ENCODE results near the gene NKX2-4.
"Not testable (repeated sequence)": the region's sequence is repeated elsewhere in the genome, so short reads cannot be mapped to it uniquely, and the experiment has no call there.

The NKX2-4 gene

GRCh38 chr20:21397341-21398108 is at the start of gene NKX2-4:
NKX2-4 (minus strand) TSS chr20:21397526; CDS start chr20:21397399, 127 bp downstream.
- Histone ChIP-seq H3K36me3 (ENCODE audit: control insufficient read depth, insufficient read depth, low read length, severe bottlenecking) (no peaks in the 10 kb centered on the region), H3K9ac (ENCODE audit: low read length) (no peak within 1 kb of the TSS), H3K4me3 (ENCODE audit: low read length) (no peak within 1 kb of the TSS), H3K9me3 (ENCODE audit: control insufficient read depth, low read length) (no peaks in the 10 kb centered on the region), H3K4me1 (ENCODE audit: control insufficient read depth, insufficient read depth, low read length) (no peaks in the 10 kb centered on the region), H3K27me3 (replicated peaks; ENCODE audit: control insufficient read depth, insufficient read depth, low read length) (peaks cover 77% of the 10 kb centered on the region)
- DNase-seq (ENCODE audit: low read depth): no peak

GRCh38 chr20:21437816-21438215 is 40.5 kb upstream of the NKX2-4 start:
- DNase-seq (ENCODE audit: low read depth): no peak
- H3K27me3 ChIP-seq (replicated peaks; ENCODE audit: control insufficient read depth, insufficient read depth, low read length): peaks cover 8% of the 10 kb centered on the region
- no peaks in the 10 kb centered on the region for H3K36me3 ChIP-seq (ENCODE audit: control insufficient read depth, insufficient read depth, low read length, severe bottlenecking)
- H3K4me1 ChIP-seq (ENCODE audit: control insufficient read depth, insufficient read depth, low read length): peaks cover 4% of the 10 kb centered on the region
- H3K4me3 ChIP-seq (ENCODE audit: low read length): no peak overlapping the region
- no peaks in the 10 kb centered on the region for H3K9me3 ChIP-seq (ENCODE audit: control insufficient read depth, low read length)
- no peak overlapping the region for H3K9ac ChIP-seq (ENCODE audit: low read length)

- Histone ChIP-seq H3K4me1 (ENCODE audit: control insufficient read depth, insufficient read depth, low read length) (peaks cover 4% of the 10 kb centered on the region), H3K36me3 (ENCODE audit: control insufficient read depth, insufficient read depth, low read length, severe bottlenecking) (no peaks in the 10 kb centered on the region), H3K4me3 (ENCODE audit: low read length) (no peak overlapping the region), H3K27me3 (replicated peaks; ENCODE audit: control insufficient read depth, insufficient read depth, low read length) (peaks cover 5% of the 10 kb centered on the region), H3K9ac (ENCODE audit: low read length) (no peak overlapping the region), H3K9me3 (ENCODE audit: control insufficient read depth, low read length) (no peaks in the 10 kb centered on the region)
- DNase-seq (ENCODE audit: low read depth): no peak
These were observed 39.9 kb upstream of the NKX2-4 start for GRCh38 chr20:21437248-21437647.

- DNase-seq (ENCODE audit: low read depth): peak; percentile 60
- peaks cover 4% of the 10 kb centered on the region for H3K4me1 ChIP-seq (ENCODE audit: control insufficient read depth, insufficient read depth, low read length)
- H3K27me3 ChIP-seq (replicated peaks; ENCODE audit: control insufficient read depth, insufficient read depth, low read length): peaks cover 3% of the 10 kb centered on the region
- H3K9ac ChIP-seq (ENCODE audit: low read length): no peak overlapping the region
- H3K4me3 ChIP-seq (ENCODE audit: low read length): no peak overlapping the region
- no peaks in the 10 kb centered on the region for H3K36me3 ChIP-seq (ENCODE audit: control insufficient read depth, insufficient read depth, low read length, severe bottlenecking)
- no peaks in the 10 kb centered on the region for H3K9me3 ChIP-seq (ENCODE audit: control insufficient read depth, low read length)
These were observed 38.9 kb upstream of the NKX2-4 start for GRCh38 chr20:21436205-21436604.

GRCh38 chr20:21435576-21435975 is 38.2 kb upstream of the NKX2-4 start:
- no peak for DNase-seq (ENCODE audit: low read depth)
- no peak overlapping the region for H3K4me3 ChIP-seq (ENCODE audit: low read length)

GRCh38 chr20:21433329-21433890 is 36.1 kb upstream of the NKX2-4 start:
- no peaks in the 10 kb centered on the region for H3K36me3 ChIP-seq (ENCODE audit: control insufficient read depth, insufficient read depth, low read length, severe bottlenecking)
- no peak for DNase-seq (ENCODE audit: low read depth)
- no peaks in the 10 kb centered on the region for H3K27me3 ChIP-seq (replicated peaks; ENCODE audit: control insufficient read depth, insufficient read depth, low read length)
- H3K9ac ChIP-seq (ENCODE audit: low read length): no peak overlapping the region
- no peaks in the 10 kb centered on the region for H3K9me3 ChIP-seq (ENCODE audit: control insufficient read depth, low read length)
- peaks cover 4% of the 10 kb centered on the region for H3K4me1 ChIP-seq (ENCODE audit: control insufficient read depth, insufficient read depth, low read length)
- H3K4me3 ChIP-seq (ENCODE audit: low read length): no peak overlapping the region

More at GRCh38 chr20:21435576-21435975, 38.2 kb upstream of the NKX2-4 start:
- no peaks in the 10 kb centered on the region for H3K36me3 ChIP-seq (ENCODE audit: control insufficient read depth, insufficient read depth, low read length, severe bottlenecking)
- H3K27me3 ChIP-seq (replicated peaks; ENCODE audit: control insufficient read depth, insufficient read depth, low read length): no peaks in the 10 kb centered on the region
- no peaks in the 10 kb centered on the region for H3K9me3 ChIP-seq (ENCODE audit: control insufficient read depth, low read length)
- H3K4me1 ChIP-seq (ENCODE audit: control insufficient read depth, insufficient read depth, low read length): peaks cover 4% of the 10 kb centered on the region
- no peak overlapping the region for H3K9ac ChIP-seq (ENCODE audit: low read length)

GRCh38 chr20:21432911-21433310 is 35.6 kb upstream of the NKX2-4 start:
- no peak overlapping the region for H3K9ac ChIP-seq (ENCODE audit: low read length)
- H3K36me3 ChIP-seq (ENCODE audit: control insufficient read depth, insufficient read depth, low read length, severe bottlenecking): no peaks in the 10 kb centered on the region
- no peaks in the 10 kb centered on the region for H3K9me3 ChIP-seq (ENCODE audit: control insufficient read depth, low read length)
- no peak for DNase-seq (ENCODE audit: low read depth)
- H3K27me3 ChIP-seq (replicated peaks; ENCODE audit: control insufficient read depth, insufficient read depth, low read length): no peaks in the 10 kb centered on the region
- H3K4me3 ChIP-seq (ENCODE audit: low read length): no peak overlapping the region
- H3K4me1 ChIP-seq (ENCODE audit: control insufficient read depth, insufficient read depth, low read length): peaks cover 4% of the 10 kb centered on the region

GRCh38 chr20:21430020-21430419 is 32.7 kb upstream of the NKX2-4 start:
- H3K9me3 ChIP-seq (ENCODE audit: control insufficient read depth, low read length): peaks cover 7% of the 10 kb centered on the region
- no peak for DNase-seq (ENCODE audit: low read depth)
- no peaks in the 10 kb centered on the region for H3K27me3 ChIP-seq (replicated peaks; ENCODE audit: control insufficient read depth, insufficient read depth, low read length)
- no peaks in the 10 kb centered on the region for H3K36me3 ChIP-seq (ENCODE audit: control insufficient read depth, insufficient read depth, low read length, severe bottlenecking)
- H3K4me1 ChIP-seq (ENCODE audit: control insufficient read depth, insufficient read depth, low read length): no peaks in the 10 kb centered on the region
- no peak overlapping the region for H3K4me3 ChIP-seq (ENCODE audit: low read length)
- no peak overlapping the region for H3K9ac ChIP-seq (ENCODE audit: low read length)

- H3K9me3 ChIP-seq (ENCODE audit: control insufficient read depth, low read length): peaks cover 29% of the 10 kb centered on the region
- H3K4me3 ChIP-seq (ENCODE audit: low read length): no peak overlapping the region
- H3K27me3 ChIP-seq (replicated peaks; ENCODE audit: control insufficient read depth, insufficient read depth, low read length): no peaks in the 10 kb centered on the region
- DNase-seq (ENCODE audit: low read depth): no peak
- no peaks in the 10 kb centered on the region for H3K36me3 ChIP-seq (ENCODE audit: control insufficient read depth, insufficient read depth, low read length, severe bottlenecking)
- no peaks in the 10 kb centered on the region for H3K4me1 ChIP-seq (ENCODE audit: control insufficient read depth, insufficient read depth, low read length)
- no peak overlapping the region for H3K9ac ChIP-seq (ENCODE audit: low read length)
These were observed 27.5 kb upstream of the NKX2-4 start for GRCh38 chr20:21424846-21425245.

GRCh38 chr20:21423712-21424111 is 26.4 kb upstream of the NKX2-4 start:
- not testable (repeated sequence) for H3K9ac ChIP-seq (ENCODE audit: low read length); H3K36me3 ChIP-seq (ENCODE audit: control insufficient read depth, insufficient read depth, low read length, severe bottlenecking); H3K27me3 ChIP-seq (replicated peaks; ENCODE audit: control insufficient read depth, insufficient read depth, low read length); H3K4me3 ChIP-seq (ENCODE audit: low read length); H3K4me1 ChIP-seq (ENCODE audit: control insufficient read depth, insufficient read depth, low read length); DNase-seq (ENCODE audit: low read depth)
- H3K9me3 ChIP-seq (ENCODE audit: control insufficient read depth, low read length): peaks cover 29% of the 10 kb centered on the region

GRCh38 chr20:21421601-21422236 is 24.4 kb upstream of the NKX2-4 start:
- no peak overlapping the region for H3K4me3 ChIP-seq (ENCODE audit: low read length)
- H3K4me1 ChIP-seq (ENCODE audit: control insufficient read depth, insufficient read depth, low read length): no peaks in the 10 kb centered on the region
- H3K27me3 ChIP-seq (replicated peaks; ENCODE audit: control insufficient read depth, insufficient read depth, low read length): no peaks in the 10 kb centered on the region
- no peaks in the 10 kb centered on the region for H3K36me3 ChIP-seq (ENCODE audit: control insufficient read depth, insufficient read depth, low read length, severe bottlenecking)
- no peak overlapping the region for H3K9ac ChIP-seq (ENCODE audit: low read length)
- peaks cover 29% of the 10 kb centered on the region for H3K9me3 ChIP-seq (ENCODE audit: control insufficient read depth, low read length)
- no peak for DNase-seq (ENCODE audit: low read depth)

All from adipocyte (in vitro differentiated cells).